ENCODE measurements around the gene AVPI1. TPM values are rescaled to one million over a fixed set of nuclear protein-coding genes. Genes with fewer than 3 reads are reported as not detected.

The AVPI1 gene
- polyA plus RNA-seq, 4 donors: 18.2 to 64.9 (median 46.8) TPM

DNA sequence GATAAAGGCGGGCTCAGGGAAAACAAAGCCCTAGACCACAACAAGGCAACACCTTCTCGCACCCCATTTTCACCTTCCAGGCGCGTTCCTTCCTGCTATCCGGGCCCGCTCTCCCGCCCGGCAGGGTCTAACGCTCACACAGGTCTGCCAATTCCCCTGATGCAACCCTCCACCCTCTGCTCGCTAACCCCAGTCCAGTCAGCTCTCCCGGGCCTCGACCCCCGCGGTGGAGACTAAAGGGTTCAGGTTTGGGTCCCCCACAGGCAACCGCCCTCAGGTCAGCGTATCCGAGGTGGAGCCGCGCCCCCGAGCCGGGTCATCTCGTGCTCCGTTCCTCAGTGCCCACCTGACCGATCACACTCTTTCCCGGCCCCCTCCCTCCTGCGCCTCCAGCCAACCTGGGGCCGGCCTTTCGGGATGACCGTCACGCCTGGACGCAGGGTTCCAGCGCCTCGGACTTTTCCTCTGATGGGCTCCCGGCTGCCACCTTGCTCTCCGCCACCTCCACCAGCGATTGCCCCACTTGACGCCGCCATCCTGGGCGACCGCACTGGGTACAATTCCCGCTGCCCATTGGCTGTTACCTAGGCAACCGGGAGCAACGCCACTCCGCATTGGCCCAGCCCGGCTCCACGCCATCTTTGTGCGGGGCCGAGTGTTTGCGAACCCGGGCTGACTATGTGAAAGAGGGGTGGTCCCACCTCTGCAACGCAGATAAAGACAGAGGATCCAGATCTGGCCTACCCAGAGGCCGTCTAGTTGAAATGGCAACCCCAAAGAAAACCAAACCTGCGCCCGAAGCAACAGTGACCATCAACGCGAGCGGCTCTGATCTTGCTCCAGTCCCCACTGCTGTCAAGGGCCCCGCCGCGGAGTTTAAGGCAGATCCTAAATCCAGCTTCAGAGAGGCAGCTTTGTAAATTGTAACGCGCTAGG lies 53.8 kb downstream of the AVPI1 start, which contains the start of gene MORN4:
MORN4 (minus strand) TSS at position 552 of the 936 bp plus-strand sequence. CDS start 13,847 bp downstream, outside the sequence.
- WGBS, 3 donors: 1 to 3% (median 2%) methylated on average over 58 to 62 of the region's 62 CpGs
- DNase-seq (peak; percentile 89 to 97), FAIRE-seq (no peak)
- H3K27me3 ChIP-seq (ENCODE audit: control insufficient read depth in 3 of 3, insufficient read depth in 3 of 3, low read length in 3 of 3): no peaks in the 10 kb centered on the region
- peak within 1 kb of the TSS in 2 of 3 donors; percentile 31 for H3K27ac ChIP-seq (ENCODE audit: low read depth in 1 of 3, low read length in 2 of 3)
- H3K9me3 ChIP-seq (ENCODE audit: control insufficient read depth in 2 of 2, insufficient read depth in 1 of 2, low read depth in 1 of 2, low read length in 1 of 2): no peaks in the 10 kb centered on the region
- H3K4me3 ChIP-seq (ENCODE audit: low read depth in 1 of 3, low read length in 3 of 3): peak within 1 kb of the TSS; percentile 37 to 73 (median 67)
- H3K36me3 ChIP-seq (ENCODE audit: control insufficient read depth in 3 of 3, insufficient read depth in 2 of 3, low read depth in 1 of 3, low read length in 3 of 3): peaks cover 0 to 3% (median 0%) of the 10 kb centered on the region in 3 donors
- H3K4me1 ChIP-seq (ENCODE audit: control insufficient read depth in 3 of 3, insufficient read depth in 2 of 3, low read depth in 1 of 3, low read length in 2 of 3): peaks cover 0 to 4% (median 0%) of the 10 kb centered on the region in 3 donors

DNA sequence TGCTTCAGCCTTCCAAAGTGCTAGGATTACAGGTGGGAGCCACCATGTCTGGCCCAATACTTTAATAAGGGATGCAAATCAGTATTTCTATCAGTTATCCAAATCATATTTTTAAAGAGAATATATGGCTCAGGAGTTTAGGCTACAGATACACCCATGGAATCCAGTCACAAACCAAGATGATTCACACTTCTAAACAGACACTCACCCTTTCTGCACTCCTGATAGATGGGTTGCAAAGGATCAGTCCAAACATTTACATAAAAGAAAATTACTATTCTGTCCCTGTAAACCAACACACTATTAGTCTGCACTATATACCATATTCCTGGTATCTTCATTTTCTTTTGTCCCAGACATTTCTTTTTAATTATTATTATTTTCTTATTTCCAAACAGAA lies 55.9 kb downstream of the AVPI1 start:
- Histone ChIP-seq H3K36me3 (ENCODE audit: control insufficient read depth in 3 of 3, insufficient read depth in 2 of 3, low read depth in 1 of 3, low read length in 3 of 3) (peaks cover 0 to 3% (median 0%) of the 10 kb centered on the region in 3 donors), H3K9me3 (ENCODE audit: control insufficient read depth in 2 of 2, insufficient read depth in 1 of 2, low read depth in 1 of 2, low read length in 1 of 2) (no peaks in the 10 kb centered on the region), H3K27ac (ENCODE audit: low read depth in 1 of 3, low read length in 2 of 3) (no peak overlapping the region), H3K27me3 (ENCODE audit: control insufficient read depth in 3 of 3, insufficient read depth in 3 of 3, low read length in 3 of 3) (no peaks in the 10 kb centered on the region), H3K4me3 (ENCODE audit: low read depth in 1 of 3, low read length in 3 of 3) (no peak overlapping the region), H3K4me1 (ENCODE audit: control insufficient read depth in 3 of 3, insufficient read depth in 2 of 3, low read depth in 1 of 3, low read length in 2 of 3) (peaks cover 0 to 4% (median 0%) of the 10 kb centered on the region in 3 donors)
- no peak for FAIRE-seq
- no peak for DNase-seq

DNA sequence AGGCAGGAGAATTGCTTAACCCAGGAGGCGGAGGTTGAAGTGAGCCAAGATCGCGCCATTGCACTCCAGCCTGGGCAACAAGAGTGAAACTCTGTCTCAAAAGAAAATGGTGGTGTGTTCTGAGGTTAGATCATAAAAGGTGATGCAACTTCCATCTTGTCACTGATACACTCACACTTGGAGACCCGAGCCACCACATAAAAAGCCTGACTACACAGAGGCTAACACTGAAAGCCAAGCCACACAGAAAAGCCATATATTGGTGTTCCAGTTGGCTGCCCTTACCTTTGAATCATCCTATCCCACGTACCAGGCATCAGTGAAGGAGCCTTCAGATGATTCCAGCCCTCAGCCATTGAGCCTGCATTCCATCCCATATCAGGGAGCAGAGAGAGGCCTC lies 57.8 kb downstream of the AVPI1 start:
- 90 to 94% (median 92%) methylated on average over 5 of the region's 5 CpGs for WGBS, 3 donors
- Histone ChIP-seq H3K36me3 (ENCODE audit: control insufficient read depth in 3 of 3, insufficient read depth in 2 of 3, low read depth in 1 of 3, low read length in 3 of 3) (peaks cover 0 to 3% (median 0%) of the 10 kb centered on the region in 3 donors), H3K4me3 (ENCODE audit: low read depth in 1 of 3, low read length in 3 of 3) (no peak overlapping the region), H3K27ac (ENCODE audit: low read depth in 1 of 3, low read length in 2 of 3) (no peak overlapping the region), H3K9me3 (ENCODE audit: control insufficient read depth in 2 of 2, insufficient read depth in 1 of 2, low read depth in 1 of 2, low read length in 1 of 2) (no peaks in the 10 kb centered on the region), H3K27me3 (ENCODE audit: control insufficient read depth in 3 of 3, insufficient read depth in 3 of 3, low read length in 3 of 3) (no peaks in the 10 kb centered on the region), H3K4me1 (ENCODE audit: control insufficient read depth in 3 of 3, insufficient read depth in 2 of 3, low read depth in 1 of 3, low read length in 2 of 3) (peaks cover 0 to 4% (median 0%) of the 10 kb centered on the region in 3 donors)
- no peak for FAIRE-seq
- DNase-seq: no peak

DNA sequence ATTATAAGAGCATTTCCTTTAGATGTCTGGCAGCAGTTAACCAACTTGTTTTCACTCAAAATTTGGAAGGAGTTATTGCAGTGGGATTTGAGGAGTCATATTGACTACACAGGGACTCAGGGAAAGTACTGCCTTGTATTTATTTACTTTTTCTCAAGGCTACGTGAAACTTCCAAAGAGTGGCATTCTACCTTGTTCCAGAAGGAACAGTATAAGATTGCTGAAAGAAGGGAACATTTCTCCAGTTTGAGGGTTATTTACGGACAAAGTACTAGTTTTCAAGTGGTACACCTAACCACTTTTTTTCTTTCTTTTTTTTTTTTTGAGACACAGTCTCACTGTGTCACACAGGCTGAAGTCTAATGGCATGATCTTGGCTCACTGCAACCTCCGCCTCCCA lies 58.8 kb downstream of the AVPI1 start:
- 80 to 87% (median 84%) methylated on average over 3 of the region's 3 CpGs for WGBS, 3 donors
- H3K27me3 ChIP-seq (ENCODE audit: control insufficient read depth in 3 of 3, insufficient read depth in 3 of 3, low read length in 3 of 3): no peaks in the 10 kb centered on the region
- H3K27ac ChIP-seq (ENCODE audit: low read depth in 1 of 3, low read length in 2 of 3): no peak overlapping the region
- peaks cover 0 to 7% (median 0%) of the 10 kb centered on the region in 3 donors for H3K4me1 ChIP-seq (ENCODE audit: control insufficient read depth in 3 of 3, insufficient read depth in 2 of 3, low read depth in 1 of 3, low read length in 2 of 3)
- no peak for DNase-seq
- H3K36me3 ChIP-seq (ENCODE audit: control insufficient read depth in 3 of 3, insufficient read depth in 2 of 3, low read depth in 1 of 3, low read length in 3 of 3): peaks cover 0 to 3% (median 0%) of the 10 kb centered on the region in 3 donors
- H3K4me3 ChIP-seq (ENCODE audit: low read depth in 1 of 3, low read length in 3 of 3): no peak overlapping the region
- FAIRE-seq: no peak
- no peaks in the 10 kb centered on the region for H3K9me3 ChIP-seq (ENCODE audit: control insufficient read depth in 2 of 2, insufficient read depth in 1 of 2, low read depth in 1 of 2, low read length in 1 of 2)

DNA sequence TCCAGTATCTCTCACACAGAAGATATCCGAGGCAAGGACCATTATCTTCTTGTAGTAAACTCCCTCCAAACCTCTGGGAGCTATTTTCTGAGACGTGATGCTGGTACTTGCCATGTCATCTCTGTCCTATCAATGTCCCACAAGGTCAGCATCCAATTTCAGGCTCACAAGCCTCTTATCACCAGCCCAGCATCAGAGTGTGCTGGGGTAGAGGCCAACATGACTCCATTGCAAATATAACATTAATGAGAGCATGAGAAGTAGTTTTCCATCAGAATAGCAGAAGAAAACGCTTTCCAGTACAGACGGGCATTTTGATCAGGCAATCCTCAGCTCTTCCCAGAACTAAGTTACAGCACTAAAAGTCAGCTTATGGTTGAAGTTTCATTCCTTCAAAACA lies 59.3 kb downstream of the AVPI1 start:
- 59 to 67% (median 62%) methylated on average over 4 of the region's 4 CpGs for WGBS, 3 donors
- Histone ChIP-seq H3K9me3 (ENCODE audit: control insufficient read depth in 2 of 2, insufficient read depth in 1 of 2, low read depth in 1 of 2, low read length in 1 of 2) (no peaks in the 10 kb centered on the region), H3K4me1 (ENCODE audit: control insufficient read depth in 3 of 3, insufficient read depth in 2 of 3, low read depth in 1 of 3, low read length in 2 of 3) (peaks cover 0 to 12% (median 0%) of the 10 kb centered on the region in 3 donors), H3K4me3 (ENCODE audit: low read depth in 1 of 3, low read length in 3 of 3) (no peak overlapping the region), H3K27me3 (ENCODE audit: control insufficient read depth in 3 of 3, insufficient read depth in 3 of 3, low read length in 3 of 3) (no peaks in the 10 kb centered on the region), H3K27ac (ENCODE audit: low read depth in 1 of 3, low read length in 2 of 3) (no peak overlapping the region), H3K36me3 (ENCODE audit: control insufficient read depth in 3 of 3, insufficient read depth in 2 of 3, low read depth in 1 of 3, low read length in 3 of 3) (peaks cover 0 to 3% (median 0%) of the 10 kb centered on the region in 3 donors)
- no peak for FAIRE-seq
- no peak for DNase-seq

Other genes starting within 250 kb of the AVPI1 start
- gene EXOSC1, start 241.2 kb downstream of the AVPI1 start, polyA plus RNA-seq: 10 to 100 TPM; 33.8 to 47.1 (median 37.9) TPM
- 10 to 100 TPM; 17.0 to 36.0 (median 28.9) TPM for gene ZDHHC16, start 241.1 kb downstream of the AVPI1 start, polyA plus RNA-seq
- 10 to 100 TPM; 44.7 to 55.3 (median 50.5) TPM for gene MMS19, start 188.8 kb downstream of the AVPI1 start, polyA plus RNA-seq
- 1 to 10 TPM; 1.1 to 7.6 (median 4.8) TPM for gene UBTD1, start 188.3 kb downstream of the AVPI1 start, polyA plus RNA-seq
- gene ANKRD2, start 114.5 kb downstream of the AVPI1 start, polyA plus RNA-seq: 1 to 10 TPM in 2 of 4 donors, under 1 TPM in 2; 0.04 to 8.6 (median 2.0) TPM
- gene HOGA1, start 102.9 kb downstream of the AVPI1 start, polyA plus RNA-seq: 10 to 100 TPM in 1 of 4 donors, under 1 TPM in 3; 0.45 to 12.1 (median 0.66) TPM
- gene C10orf62, start 97.5 kb downstream of the AVPI1 start, polyA plus RNA-seq: under 1 TPM in 1 of 4 donors, not detected in 3; 0.41 TPM
- gene MORN4, start 53.7 kb downstream of the AVPI1 start, polyA plus RNA-seq: 10 to 100 TPM in 1 of 4 donors, 1 to 10 TPM in 1, not detected in 2; 4.0 to 15.5 TPM
- 10 to 100 TPM in 3 of 4 donors, 1 to 10 TPM in 1; 9.5 to 34.0 (median 12.0) TPM for gene PI4K2A, start 46.6 kb downstream of the AVPI1 start, polyA plus RNA-seq
- 10 to 100 TPM in 2 of 4 donors, 1 to 10 TPM in 2; 1.6 to 35.2 (median 10.2) TPM for gene MARVELD1, start 26.5 kb upstream of the AVPI1 start, polyA plus RNA-seq
- gene ZFYVE27, start 49.9 kb upstream of the AVPI1 start, polyA plus RNA-seq: 10 to 100 TPM; 21.6 to 53.9 (median 29.7) TPM
- gene SFRP5, start 84.8 kb upstream of the AVPI1 start, polyA plus RNA-seq: 100 to 1,000 TPM in 1 of 4 donors, 10 to 100 TPM in 3; 12.7 to 110 (median 53.8) TPM
- 1 to 10 TPM; 1.9 to 5.3 (median 4.0) TPM for gene GOLGA7B, start 162.6 kb upstream of the AVPI1 start, polyA plus RNA-seq